NCI-H510A (cell line): ENCODE results near the gene VCP.
"Not testable (repeated sequence)": the region's sequence is repeated elsewhere in the genome, so short reads cannot be mapped to it uniquely, and the experiment has no call there.

Experiments used
- DNase-seq: peaks from one replicate; lab custom pipeline; 2025; lab: John Stamatoyannopoulos, UW

The VCP gene

DNA sequence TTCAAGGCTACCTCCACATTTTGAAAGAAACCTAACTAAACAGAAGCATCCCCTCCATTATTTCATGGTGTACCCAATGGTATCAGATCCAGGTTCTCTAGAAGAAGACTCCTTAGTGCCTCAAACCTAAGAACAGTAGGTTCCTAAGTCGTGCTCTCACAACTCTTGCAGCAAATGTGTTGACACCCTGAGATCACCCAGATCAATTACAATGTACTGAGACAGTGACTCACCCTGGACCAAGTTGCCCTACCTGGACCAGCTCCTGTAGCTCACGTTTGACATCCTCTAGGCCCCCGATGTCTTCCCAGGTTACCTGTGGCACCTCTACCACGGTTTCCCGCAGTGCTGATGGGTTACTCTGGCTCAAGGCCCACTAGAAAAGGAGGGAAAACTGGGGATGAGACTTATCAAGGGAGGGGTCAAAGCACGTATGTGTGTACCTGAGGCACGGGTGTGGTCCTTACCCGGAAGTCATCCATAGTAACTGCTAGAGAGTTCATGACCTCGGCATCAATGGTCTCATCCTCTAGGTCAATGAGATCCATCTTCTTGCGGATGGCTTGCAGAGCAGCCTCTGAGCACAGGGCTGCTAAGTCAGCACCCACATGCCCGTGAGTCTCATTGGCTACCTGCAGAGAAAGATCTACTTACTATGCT, 11.7 kb downstream of the VCP start:
- no peak for DNase-seq

- DNase-seq, result no peak
Observed at GRCh38 chr9:35059438-35059837, 13.0 kb downstream of the VCP start.

DNA sequence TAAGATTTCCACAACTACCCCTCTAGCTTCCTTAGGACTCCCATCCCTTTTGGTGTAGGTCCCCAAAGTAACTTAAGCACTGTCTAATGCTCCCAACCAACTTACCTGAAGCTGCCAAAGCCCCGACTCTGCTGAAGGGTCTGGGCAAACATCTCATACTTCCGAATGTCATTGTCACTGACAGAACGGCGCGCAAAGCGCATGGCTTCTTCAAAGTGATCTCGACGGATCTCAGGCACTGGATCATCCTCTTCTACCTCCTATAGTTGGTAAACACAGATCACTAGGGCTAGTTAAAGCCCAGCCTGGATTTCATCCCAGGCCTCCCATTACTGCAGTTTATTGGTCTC, 15.2 kb downstream of the VCP start:
- DNase-seq, result no peak

DNA sequence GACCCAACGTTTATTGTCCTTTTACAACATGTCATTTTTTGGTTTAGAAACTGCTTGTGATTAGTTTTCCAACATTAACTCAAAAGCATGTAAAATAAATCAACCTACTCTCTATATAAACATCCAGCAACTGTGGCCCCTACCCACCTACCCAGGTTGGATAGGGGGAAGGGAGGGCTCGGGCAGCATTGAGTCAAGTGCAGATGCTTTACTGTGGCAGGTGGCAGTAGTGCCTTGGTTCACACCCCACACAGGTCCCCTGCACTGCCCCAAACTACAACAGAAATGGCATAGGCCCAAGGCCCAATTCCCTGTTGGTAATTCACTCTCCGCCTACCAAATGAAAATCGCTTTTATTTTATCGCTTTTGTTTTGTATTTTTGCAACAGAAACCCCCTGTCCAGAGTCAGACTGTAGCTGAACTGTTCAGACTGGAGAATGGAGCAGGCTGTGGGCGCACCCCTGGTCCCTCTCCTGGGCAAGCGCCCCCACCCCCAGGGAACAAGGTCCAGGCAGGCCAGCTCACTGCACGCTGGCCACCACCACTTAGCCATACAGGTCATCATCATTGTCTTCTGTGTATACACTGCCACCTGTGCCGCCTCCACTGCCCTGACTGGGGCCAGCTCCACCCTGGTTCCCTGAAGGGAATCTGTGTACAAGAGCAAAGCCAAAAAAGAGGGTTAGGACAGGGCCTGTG, 15.7 kb downstream of the VCP start:
- no peak for DNase-seq

DNA sequence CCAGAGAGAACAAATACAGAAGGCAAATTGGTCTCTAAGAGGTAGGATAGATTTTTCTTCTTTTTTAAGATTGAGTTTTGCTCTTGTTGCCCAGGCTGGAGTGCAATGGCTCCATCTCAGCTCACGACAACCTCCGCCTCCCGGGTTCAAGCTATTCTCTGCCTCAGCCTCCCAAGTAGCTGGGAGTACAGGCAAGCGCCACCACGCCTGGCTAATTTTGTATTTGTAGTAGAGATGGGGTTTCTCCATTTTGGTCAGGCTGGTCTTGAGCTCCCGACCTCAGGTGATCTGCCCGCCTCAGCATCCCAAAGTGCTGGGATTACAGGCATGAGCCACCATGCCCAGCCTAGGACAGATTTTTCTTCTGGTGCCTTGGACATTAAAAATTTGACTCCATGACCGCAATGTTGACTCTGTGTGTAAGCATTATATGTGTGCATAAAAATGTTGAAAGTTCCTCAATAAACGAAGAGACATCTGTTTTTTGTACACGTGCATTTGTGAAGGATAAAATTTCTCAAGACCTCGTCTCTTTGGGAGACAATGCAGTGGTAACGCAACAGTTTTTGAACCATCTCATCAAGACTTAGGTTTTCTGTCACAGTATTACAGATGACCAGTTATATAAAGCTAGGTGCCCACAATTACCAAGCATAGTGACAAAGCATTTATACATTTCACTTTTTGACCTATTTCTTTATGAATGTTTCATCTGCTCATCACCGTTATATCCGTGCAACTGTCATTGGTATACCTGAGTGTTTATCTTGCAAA, 17.4 kb downstream of the VCP start:
- no peak for DNase-seq

GRCh38 chr9:35054185-35054835, 18.1 kb downstream of the VCP start:
- DNase-seq, result no peak

DNA sequence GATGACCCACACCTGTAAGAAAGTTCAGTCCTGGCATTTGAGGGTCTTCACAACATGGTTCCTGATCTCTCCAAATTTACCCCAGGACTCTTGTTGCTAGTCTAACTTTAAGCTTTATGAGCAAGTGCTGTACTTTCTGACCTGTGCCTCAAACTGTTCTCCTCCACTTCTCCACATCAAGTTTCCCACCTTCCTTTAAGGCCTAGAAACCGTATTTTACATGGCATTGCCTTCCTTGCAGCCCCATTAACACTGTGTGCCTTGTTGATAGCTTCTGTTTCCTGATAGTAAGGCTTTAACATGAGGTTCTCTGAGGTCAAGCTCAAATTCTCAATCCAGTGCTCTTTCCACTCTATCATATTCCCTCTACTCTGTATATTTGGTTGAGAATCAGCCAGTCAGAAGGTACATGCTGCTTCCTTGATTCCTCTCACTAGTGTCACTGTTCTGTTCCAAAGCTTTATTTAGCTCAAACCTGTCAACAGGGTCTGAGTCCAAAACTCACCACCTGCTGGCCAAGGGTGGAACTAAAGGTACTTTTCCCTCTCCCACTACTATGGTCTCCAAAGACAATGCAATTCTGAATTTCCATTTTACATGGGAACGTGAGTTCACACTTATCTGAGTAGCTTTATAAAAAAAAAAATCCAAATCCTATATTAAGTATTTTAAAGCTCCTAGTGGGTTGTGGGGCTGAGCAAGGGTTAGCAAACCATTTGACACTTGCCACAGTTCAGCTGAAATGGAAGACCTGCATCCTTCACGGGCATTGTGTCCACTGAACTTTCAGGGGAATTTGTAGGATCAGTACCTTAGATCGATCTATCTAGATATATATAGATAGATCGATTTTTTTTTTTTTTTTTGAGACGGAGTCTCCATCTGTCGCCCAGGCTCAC, 21.1 kb downstream of the VCP start:
- no peak for DNase-seq

DNA sequence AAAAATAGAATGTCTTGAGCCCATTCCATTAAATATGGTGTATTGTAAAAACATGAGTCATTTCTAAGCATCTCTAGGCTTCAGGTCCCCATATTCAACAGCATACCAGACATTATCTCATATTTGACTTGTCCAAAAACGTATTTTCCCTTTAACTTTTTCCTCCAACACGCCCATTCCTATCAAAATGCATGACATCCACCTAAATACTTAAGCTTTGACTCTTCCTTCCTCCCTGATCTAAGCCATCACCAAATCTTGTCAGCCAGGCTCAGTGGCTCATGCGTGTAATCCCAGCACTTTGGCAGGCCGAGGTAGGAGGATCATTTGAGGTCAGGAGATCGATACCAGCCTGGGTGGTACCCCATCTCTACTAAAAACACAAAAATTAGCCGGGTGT, 23.9 kb downstream of the VCP start:
- no peak for DNase-seq

- DNase-seq, result no peak
Observed at GRCh38 chr9:35044071-35044470, 28.4 kb downstream of the VCP start.

- no peak for DNase-seq
Observed at GRCh38 chr9:35042891-35043545, 29.4 kb downstream of the VCP start.

DNA sequence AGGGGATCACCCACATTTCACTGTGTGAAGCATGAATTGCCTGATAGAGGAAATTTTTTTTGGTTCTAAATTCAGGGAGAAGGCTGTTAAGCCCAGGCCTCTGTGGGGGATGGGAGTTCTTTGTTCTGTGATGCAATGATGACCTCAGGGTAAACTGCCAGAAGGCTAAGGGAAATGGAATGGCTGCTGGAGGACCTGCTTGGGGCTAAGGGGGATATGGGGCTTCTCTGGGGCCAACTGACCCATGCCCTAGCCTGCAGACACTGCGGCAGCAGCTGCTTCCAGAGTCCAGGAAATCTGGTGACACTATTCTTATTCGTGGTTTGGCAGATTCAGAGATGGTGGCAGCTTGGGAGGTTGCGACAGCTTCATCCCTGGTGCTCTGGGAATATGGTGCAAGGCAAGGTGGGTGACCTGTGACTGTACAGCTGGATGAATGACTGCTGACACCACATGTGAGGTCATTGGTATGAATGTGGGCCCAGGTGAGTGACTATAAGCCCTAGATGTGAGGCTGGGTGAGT, 30.3 kb downstream of the VCP start:
- DNase-seq, result no peak

DNA sequence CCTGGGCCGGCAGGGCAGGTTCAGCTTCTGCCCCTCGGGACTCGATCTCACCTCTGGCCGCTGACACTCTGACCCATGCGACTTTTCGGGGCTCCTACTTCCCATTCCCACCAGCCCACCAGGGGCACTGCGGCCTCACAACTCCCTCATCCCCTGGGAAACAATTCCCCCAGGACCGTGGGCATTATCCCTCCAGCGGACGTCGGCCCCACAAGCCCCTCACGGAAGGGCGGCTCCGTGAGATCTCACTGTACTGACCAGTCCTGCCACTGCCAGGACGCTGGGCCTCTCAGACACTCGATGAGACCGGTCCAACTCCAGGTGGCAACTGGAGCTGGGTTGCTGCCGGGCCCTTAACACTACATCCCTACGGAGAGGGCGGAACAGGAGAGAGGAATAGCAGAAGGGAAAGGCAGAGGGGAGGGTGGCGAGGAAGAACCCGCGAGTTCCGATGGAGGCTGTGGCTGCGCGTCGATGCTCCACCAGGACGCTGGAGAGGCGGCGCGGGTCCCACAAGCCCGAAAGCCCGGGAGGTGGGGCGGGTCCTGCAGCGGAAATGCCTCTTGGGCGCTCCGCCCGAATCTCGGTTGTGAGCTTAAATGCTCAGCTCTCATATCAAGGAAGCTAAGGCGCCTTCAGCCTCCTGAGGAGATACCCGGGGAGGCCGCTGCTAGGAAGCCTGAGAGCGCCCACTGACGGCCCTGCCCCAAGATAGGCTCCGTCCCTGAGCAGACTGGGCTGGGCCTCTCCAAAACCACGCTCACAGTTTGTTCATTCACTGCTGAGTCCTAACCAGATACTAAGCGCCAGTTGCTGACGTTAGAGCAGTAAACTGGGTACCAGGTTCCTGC, 36.3 kb downstream of the VCP start:
- DNase-seq, result no peak

- no peak for DNase-seq
Observed at GRCh38 chr9:35033101-35033500, 39.3 kb downstream of the VCP start.

- DNase-seq, result no peak
Observed at GRCh38 chr9:35029852-35030251, 42.6 kb downstream of the VCP start.

DNA sequence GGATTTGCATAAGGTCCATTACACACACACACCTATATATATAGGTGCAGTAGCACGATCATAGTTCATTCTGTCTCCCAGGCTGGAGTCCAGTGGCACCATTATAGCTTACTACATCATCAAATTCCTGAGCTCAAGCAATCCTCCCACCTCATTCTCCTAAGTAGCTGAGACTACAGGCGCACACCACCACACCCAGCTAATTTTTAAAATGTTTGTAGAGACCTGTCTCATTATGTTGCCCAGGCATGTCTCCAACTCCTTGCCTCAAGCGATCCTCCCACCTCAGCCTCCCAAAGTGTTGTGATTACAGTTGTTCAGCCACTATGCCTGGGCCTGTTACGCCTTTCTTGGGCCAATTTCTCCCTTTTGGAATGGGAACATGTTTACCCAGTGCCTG, 43.2 kb downstream of the VCP start:
- DNase-seq, result no peak

DNA sequence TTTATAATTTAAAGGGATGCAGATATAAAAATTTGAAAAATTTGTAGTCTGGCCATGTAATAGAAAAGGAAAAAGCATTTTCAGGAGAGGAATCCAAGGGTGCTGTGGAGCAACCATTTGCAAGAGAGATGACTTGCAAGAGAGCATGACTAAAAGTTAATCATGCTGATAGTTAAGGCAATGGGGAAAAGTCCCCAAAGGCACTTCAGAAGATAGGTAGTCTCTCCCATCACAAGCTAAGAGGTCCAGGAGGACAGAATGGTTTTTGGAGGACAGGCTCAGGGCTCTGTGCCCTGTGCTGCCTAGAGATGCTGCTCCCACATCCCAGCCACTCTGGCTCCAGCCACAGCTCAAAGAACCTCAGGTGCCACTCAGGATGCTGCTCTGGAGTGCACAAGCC, 44.1 kb downstream of the VCP start:
- DNase-seq, result no peak

DNA sequence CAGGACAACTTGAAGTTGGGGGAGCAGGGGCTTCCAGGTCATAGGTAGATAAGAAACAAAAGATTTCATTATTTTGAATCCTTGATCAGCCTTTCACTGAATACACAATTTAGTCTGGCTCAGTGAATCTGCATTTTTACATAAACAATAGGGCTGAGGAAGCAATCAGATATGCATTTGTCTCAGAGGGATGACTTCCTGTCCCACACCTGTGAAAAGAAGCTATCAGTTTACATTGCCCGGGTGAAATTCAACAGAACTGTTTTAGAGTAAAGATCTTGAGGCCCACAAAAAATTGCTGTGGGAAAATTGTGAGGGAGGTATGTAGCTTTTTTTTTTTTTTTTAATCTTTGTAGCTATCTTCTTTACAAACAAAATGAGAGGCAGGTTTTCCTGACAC, 44.6 kb downstream of the VCP start:
- no peak for DNase-seq

GRCh38 chr9:35027374-35027773, 45.1 kb downstream of the VCP start:
- no peak for DNase-seq

DNA sequence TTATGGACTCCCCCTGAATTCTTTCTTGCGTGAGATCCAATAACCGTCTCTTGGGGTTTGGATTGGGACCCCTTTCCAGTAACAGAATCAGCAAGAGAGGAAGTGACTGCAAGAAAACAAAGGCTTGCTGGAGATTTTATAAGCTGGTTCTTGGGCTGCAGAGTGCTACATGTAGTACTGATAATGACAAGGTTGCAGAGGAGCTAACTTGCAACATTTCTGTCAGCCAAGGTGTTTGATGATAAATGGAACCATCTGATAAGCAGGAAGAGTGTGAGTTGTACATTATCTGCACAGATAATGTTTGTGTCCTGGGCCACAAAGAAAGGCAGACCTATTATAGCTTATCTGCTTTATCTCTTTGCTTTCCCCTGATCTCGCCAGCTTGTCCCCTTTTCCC, 45.8 kb downstream of the VCP start:
- no peak for DNase-seq

DNA sequence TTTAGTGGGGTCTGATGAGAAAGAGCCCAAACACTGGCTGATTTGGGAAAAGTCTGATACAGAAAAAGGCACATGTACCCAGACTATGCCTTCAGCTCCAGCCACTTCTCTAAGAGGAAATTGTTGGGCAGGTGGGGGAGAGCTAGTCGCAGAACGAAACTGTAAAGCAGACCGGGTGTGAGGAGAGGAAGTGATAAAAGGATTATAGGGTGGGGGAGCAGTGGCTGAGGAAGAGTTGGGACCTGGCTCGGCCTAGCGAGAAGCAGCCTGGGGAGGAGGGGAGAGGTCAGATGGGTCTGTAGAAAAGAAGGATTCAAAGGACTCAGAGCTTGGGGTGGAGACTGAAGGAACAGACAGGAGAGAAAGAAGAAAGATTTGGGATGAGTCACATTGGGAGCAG, 49.0 kb downstream of the VCP start:
- not testable (repeated sequence) for DNase-seq
